Liver (tissue), 9 donors: ENCODE measurements around the gene GNG7. TPM values are rescaled to one million over a fixed set of nuclear protein-coding genes. Genes with fewer than 3 reads are reported as not detected.

Experiments used
- DNase-seq: peaks from one replicate; pipeline ENCODE4 v3.0.0-alpha.2; 2017; ENCODE audit warnings: low spot score
- H3K27ac ChIP-seq, 2 donors: one replicate each; pipeline ENCODE4 v1.7.0; 2013; ENCODE audit warnings: inconsistent platforms in 2 of 2, low read length in 2 of 2, control low read depth in 1 of 2, low read depth in 1 of 2, mild to moderate bottlenecking in 1 of 2
- H3K27me3 ChIP-seq, 4 donors: one replicate each; pipeline versions ENCODE4 v1.6.1 to v1.7.0; 2013; ENCODE audit warnings: low read length in 3 of 4, inconsistent platforms in 1 of 4, mild to moderate bottlenecking in 1 of 4, moderate library complexity in 1 of 4; ENCODE audit not compliant: control insufficient read depth in 4 of 4, insufficient read depth in 4 of 4
- H3K36me3 ChIP-seq, 4 donors: one replicate each; pipeline versions ENCODE4 v1.6.1 to v1.7.0; 2013; ENCODE audit warnings: low read length in 3 of 4, mild to moderate bottlenecking in 3 of 4, low read depth in 1 of 4, moderate library complexity in 1 of 4; ENCODE audit not compliant: control insufficient read depth in 4 of 4, insufficient read depth in 3 of 4
- H3K4me1 ChIP-seq, 4 donors: one replicate each; pipeline versions ENCODE4 v1.6.1 to v1.7.0; 2013; ENCODE audit warnings: low read length in 3 of 4, mild to moderate bottlenecking in 3 of 4, moderate library complexity in 1 of 4; ENCODE audit not compliant: control insufficient read depth in 4 of 4, insufficient read depth in 4 of 4
- H3K4me3 ChIP-seq, 3 donors: one replicate each; pipeline versions ENCODE4 v1.6.1 to v1.7.0; 2013; ENCODE audit warnings: low read length in 3 of 3, control low read depth in 1 of 3, low read depth in 1 of 3, mild to moderate bottlenecking in 1 of 3
- H3K9ac ChIP-seq, 2 donors: one replicate each; pipeline ENCODE4 v1.7.0; 2013; ENCODE audit warnings: low read length in 2 of 2, mild to moderate bottlenecking in 2 of 2, moderate library complexity in 2 of 2, control low read depth in 1 of 2, low read depth in 1 of 2
- H3K9me3 ChIP-seq, 4 donors: one replicate each; pipeline versions ENCODE4 v1.6.1 to v1.7.0; 2013; ENCODE audit warnings: low read length in 3 of 4; ENCODE audit not compliant: control insufficient read depth in 4 of 4
- ATF3 ChIP-seq: IDR thresholded peaks from 2 replicates; pipeline ENCODE4 v1.6.1; 2016; ENCODE audit warnings: antibody characterized with exemption
- EGR1 ChIP-seq, 2 donors: IDR thresholded peaks; 2 replicates each; pipeline ENCODE4 v1.6.1; 2016 to 2018; ENCODE audit warnings: antibody characterized with exemption in 2 of 2, low read depth in 2 of 2
- FOXA1 ChIP-seq: IDR thresholded peaks from 2 replicates; pipeline ENCODE4 v1.6.1; 2016; ENCODE audit warnings: antibody characterized with exemption
- FOXA2 ChIP-seq: IDR thresholded peaks from 2 replicates; pipeline ENCODE4 v1.6.1; 2016; ENCODE audit warnings: antibody characterized with exemption
- GABPA ChIP-seq, 2 donors: IDR thresholded peaks in 1 of 2; conservative IDR thresholded peaks in 1 of 2; 2 replicates each; pipeline ENCODE4 v1.6.1; 2016; ENCODE audit warnings: antibody characterized with exemption in 2 of 2, mild to moderate bottlenecking in 1 of 2, moderate library complexity in 1 of 2
- HNF4A ChIP-seq, 2 donors: conservative IDR thresholded peaks; 2 replicates each; pipeline ENCODE4 v1.6.1; 2016; ENCODE audit warnings: antibody characterized with exemption in 2 of 2, mild to moderate bottlenecking in 2 of 2
- HNF4G ChIP-seq: IDR thresholded peaks from 2 replicates; pipeline ENCODE4 v1.6.1; 2016; ENCODE audit warnings: antibody characterized with exemption
- JUND ChIP-seq, 2 donors: IDR thresholded peaks; 2 replicates each; pipeline ENCODE4 v1.6.1; 2016; ENCODE audit warnings: antibody characterized with exemption in 2 of 2
- NR2F2 ChIP-seq: IDR thresholded peaks from 2 replicates; pipeline ENCODE4 v1.6.1; 2016; ENCODE audit warnings: antibody characterized with exemption
- RAD21 ChIP-seq, 2 donors: IDR thresholded peaks; 2 replicates each; pipeline ENCODE4 v1.6.1; 2016; ENCODE audit warnings: antibody characterized with exemption in 2 of 2, mild to moderate bottlenecking in 2 of 2
- RXRA ChIP-seq, 2 donors: IDR thresholded peaks; 2 replicates each; pipeline ENCODE4 v1.6.1; 2017 to 2018; ENCODE audit warnings: antibody characterized with exemption in 2 of 2, mild to moderate bottlenecking in 1 of 2
- SP1 ChIP-seq: IDR thresholded peaks from 2 replicates; pipeline ENCODE4 v1.6.1; 2018; ENCODE audit warnings: antibody characterized with exemption, mild to moderate bottlenecking
- TAF1 ChIP-seq: conservative IDR thresholded peaks from 2 replicates; pipeline ENCODE4 v1.6.1; 2016; ENCODE audit warnings: antibody characterized with exemption, mild to moderate bottlenecking
- YY1 ChIP-seq: IDR thresholded peaks from 2 replicates; pipeline ENCODE4 v1.6.1; 2016; ENCODE audit warnings: antibody characterized with exemption, mild to moderate bottlenecking
- WGBS: extraction: QIAGEN DNeasy Blood & Tissue Kit; methylation state at CpG from one replicate; pipeline ENCODE4 v1.1.7; 2013; 5-methylcytosine and 5-hydroxymethylcytosine counted together
- polyA plus RNA-seq, 2 donors: library from polyadenylated mRNA; stranded (reverse) in 1 of 2; unstranded in 1 of 2; fragments of 200-250 nt in 1 of 2; fragments of >200 nt in 1 of 2; fragmentation: Nextera tagmentation in 1 of 2; extraction: Ambion mirVana in 1 of 2; gene quantifications; one replicate each; pipeline versions ENCODE4 v1.2.1 to v1.2.3, GENCODE V29; 2013 to 2015
- total RNA-seq, 2 donors: library from RNA; depleted of rRNA; stranded (reverse); fragments of >200 nt; gene quantifications; one replicate each; pipeline ENCODE4 v1.2.3, GENCODE V29; 2014
- TF ChIP-seq, protein P1 (sequence below): IDR thresholded peaks from 2 replicates; pipeline ENCODE4 v1.6.1; 2016; ENCODE audit warnings: antibody characterized with exemption
- TF ChIP-seq, protein P2 (sequence below): fragments of 150-350 bp; IDR thresholded peaks from 2 replicates; pipeline ENCODE4 v1.5.1; 2017; ENCODE audit warnings: improper control_type of control experiment, low read depth, low read length; ENCODE audit not compliant: missing input control
- TF ChIP-seq, protein P3 (sequence below): IDR thresholded peaks from 2 replicates; pipeline ENCODE4 v1.6.1; 2016; ENCODE audit warnings: antibody characterized with exemption
- TF ChIP-seq, protein P4 (sequence below): IDR thresholded peaks from 2 replicates; pipeline ENCODE4 v1.6.1; 2016; ENCODE audit warnings: antibody characterized with exemption, mild to moderate bottlenecking
- donor health status: healthy.
- donor health status: healthy.
- donor health status: healthy.
- donor health status: healthy.
- donor health status: healthy.

Gene GNG7
- total and polyA plus RNA-seq, 4 donors: 0.75 to 1.9 (median 1.1) TPM

DNA sequence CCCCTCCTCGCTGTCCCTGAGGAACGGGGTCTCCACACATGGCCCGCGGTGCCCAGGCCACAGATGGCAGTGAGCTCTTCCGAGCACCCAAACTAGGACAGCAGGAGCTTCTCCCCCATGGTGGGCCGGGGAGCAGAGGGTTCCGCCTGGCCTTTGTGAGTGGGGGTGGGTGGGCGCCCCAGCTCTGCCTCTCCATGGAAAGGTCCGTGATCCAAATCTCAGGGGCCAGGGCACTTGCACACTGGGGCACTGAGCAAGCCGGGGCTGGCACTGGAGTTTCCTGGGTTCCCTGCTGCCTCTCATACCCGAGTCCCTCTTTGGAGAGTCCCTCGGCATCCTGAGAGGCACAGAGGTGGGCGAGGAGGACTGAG, 20.8 kb upstream of the GNG7 start:
- Histone ChIP-seq H3K27ac (no peak overlapping the region), H3K4me3 (no peak overlapping the region), H3K36me3 (no peaks in the 10 kb centered on the region), H3K4me1 (peaks cover 0 to 8% (median 5%) of the 10 kb centered on the region in 4 donors), H3K9ac (no peak overlapping the region), H3K27me3 (peaks cover 0 to 7% (median 3%) of the 10 kb centered on the region in 4 donors), H3K9me3 (no peaks in the 10 kb centered on the region)
- WGBS: 84% methylated on average over 13 of the region's 13 CpGs
- DNase-seq: no peak
- TF ChIP-seq RXRA (IDR thresholded peaks at IDR 0.05): no peak
- TF ChIP-seq TAF1: no peak
- no peak for TF ChIP-seq HNF4G
- TF ChIP-seq JUND (IDR thresholded peaks at IDR 0.05): no peak
- no peak for TF ChIP-seq HNF4A (conservative IDR thresholded peaks at IDR 0.05)
- TF ChIP-seq FOXA1: no peak
- no peak for TF ChIP-seq RAD21 (IDR thresholded peaks at IDR 0.05)
- TF ChIP-seq NR2F2: no peak
- no peak for TF ChIP-seq GABPA (IDR thresholded peaks at IDR 0.05 in 1 of 2, conservative IDR thresholded peaks at IDR 0.05 in 1 of 2)
- TF ChIP-seq, protein P1, sequence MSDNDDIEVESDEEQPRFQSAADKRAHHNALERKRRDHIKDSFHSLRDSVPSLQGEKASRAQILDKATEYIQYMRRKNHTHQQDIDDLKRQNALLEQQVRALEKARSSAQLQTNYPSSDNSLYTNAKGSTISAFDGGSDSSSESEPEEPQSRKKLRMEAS: no peak
- TF ChIP-seq FOXA2: no peak
- TF ChIP-seq, protein P2, sequence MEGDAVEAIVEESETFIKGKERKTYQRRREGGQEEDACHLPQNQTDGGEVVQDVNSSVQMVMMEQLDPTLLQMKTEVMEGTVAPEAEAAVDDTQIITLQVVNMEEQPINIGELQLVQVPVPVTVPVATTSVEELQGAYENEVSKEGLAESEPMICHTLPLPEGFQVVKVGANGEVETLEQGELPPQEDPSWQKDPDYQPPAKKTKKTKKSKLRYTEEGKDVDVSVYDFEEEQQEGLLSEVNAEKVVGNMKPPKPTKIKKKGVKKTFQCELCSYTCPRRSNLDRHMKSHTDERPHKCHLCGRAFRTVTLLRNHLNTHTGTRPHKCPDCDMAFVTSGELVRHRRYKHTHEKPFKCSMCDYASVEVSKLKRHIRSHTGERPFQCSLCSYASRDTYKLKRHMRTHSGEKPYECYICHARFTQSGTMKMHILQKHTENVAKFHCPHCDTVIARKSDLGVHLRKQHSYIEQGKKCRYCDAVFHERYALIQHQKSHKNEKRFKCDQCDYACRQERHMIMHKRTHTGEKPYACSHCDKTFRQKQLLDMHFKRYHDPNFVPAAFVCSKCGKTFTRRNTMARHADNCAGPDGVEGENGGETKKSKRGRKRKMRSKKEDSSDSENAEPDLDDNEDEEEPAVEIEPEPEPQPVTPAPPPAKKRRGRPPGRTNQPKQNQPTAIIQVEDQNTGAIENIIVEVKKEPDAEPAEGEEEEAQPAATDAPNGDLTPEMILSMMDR: no peak
- TF ChIP-seq EGR1 (IDR thresholded peaks at IDR 0.05; ENCODE audit: low read depth in 2 of 2): no peak
- TF ChIP-seq, protein P3, sequence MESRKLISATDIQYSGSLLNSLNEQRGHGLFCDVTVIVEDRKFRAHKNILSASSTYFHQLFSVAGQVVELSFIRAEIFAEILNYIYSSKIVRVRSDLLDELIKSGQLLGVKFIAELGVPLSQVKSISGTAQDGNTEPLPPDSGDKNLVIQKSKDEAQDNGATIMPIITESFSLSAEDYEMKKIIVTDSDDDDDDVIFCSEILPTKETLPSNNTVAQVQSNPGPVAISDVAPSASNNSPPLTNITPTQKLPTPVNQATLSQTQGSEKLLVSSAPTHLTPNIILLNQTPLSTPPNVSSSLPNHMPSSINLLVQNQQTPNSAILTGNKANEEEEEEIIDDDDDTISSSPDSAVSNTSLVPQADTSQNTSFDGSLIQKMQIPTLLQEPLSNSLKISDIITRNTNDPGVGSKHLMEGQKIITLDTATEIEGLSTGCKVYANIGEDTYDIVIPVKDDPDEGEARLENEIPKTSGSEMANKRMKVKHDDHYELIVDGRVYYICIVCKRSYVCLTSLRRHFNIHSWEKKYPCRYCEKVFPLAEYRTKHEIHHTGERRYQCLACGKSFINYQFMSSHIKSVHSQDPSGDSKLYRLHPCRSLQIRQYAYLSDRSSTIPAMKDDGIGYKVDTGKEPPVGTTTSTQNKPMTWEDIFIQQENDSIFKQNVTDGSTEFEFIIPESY: no peak
- no peak for TF ChIP-seq YY1
- no peak for TF ChIP-seq ATF3
- TF ChIP-seq, protein P4, sequence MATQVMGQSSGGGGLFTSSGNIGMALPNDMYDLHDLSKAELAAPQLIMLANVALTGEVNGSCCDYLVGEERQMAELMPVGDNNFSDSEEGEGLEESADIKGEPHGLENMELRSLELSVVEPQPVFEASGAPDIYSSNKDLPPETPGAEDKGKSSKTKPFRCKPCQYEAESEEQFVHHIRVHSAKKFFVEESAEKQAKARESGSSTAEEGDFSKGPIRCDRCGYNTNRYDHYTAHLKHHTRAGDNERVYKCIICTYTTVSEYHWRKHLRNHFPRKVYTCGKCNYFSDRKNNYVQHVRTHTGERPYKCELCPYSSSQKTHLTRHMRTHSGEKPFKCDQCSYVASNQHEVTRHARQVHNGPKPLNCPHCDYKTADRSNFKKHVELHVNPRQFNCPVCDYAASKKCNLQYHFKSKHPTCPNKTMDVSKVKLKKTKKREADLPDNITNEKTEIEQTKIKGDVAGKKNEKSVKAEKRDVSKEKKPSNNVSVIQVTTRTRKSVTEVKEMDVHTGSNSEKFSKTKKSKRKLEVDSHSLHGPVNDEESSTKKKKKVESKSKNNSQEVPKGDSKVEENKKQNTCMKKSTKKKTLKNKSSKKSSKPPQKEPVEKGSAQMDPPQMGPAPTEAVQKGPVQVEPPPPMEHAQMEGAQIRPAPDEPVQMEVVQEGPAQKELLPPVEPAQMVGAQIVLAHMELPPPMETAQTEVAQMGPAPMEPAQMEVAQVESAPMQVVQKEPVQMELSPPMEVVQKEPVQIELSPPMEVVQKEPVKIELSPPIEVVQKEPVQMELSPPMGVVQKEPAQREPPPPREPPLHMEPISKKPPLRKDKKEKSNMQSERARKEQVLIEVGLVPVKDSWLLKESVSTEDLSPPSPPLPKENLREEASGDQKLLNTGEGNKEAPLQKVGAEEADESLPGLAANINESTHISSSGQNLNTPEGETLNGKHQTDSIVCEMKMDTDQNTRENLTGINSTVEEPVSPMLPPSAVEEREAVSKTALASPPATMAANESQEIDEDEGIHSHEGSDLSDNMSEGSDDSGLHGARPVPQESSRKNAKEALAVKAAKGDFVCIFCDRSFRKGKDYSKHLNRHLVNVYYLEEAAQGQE: no peak
- TF ChIP-seq SP1: no peak
